ENCODE data around the gene NAGLU. TPM values are rescaled to one million over a fixed set of nuclear protein-coding genes. Genes with fewer than 3 reads are reported as not detected.

Gene NAGLU
- total and polyA plus RNA-seq, 10 of the 15 experiments (the other 5 are each of a cell fraction or from before 2014, with no cell fraction given) = 0.23 to 27.5 (median 8.9) TPM

- POLR2A ChIA-PET = interaction anchor here (0.7 to 1.6 kb wide), 3 partner anchors 59 to 298 kb away, joined by 4 to 5 read pairs (median 5); no protein-coding TSS in a partner anchor
- H3K4me2 ChIP-seq (ENCODE audit: control insufficient read depth, insufficient read depth) = no peak overlapping the region
- no TSS peak for BruUV-seq (replicated peaks)
- no peak for DNase-seq (ENCODE audit: low read depth, low spot score)
- CTCF ChIA-PET = interaction anchor here (0.6 to 10.4 kb wide), 11 partner anchors 12 to 169 kb away, joined by 3 to 120 read pairs (median 4); no protein-coding TSS in a partner anchor
- H2AFZ ChIP-seq (ENCODE audit: control insufficient read depth, low read depth, low read length) = no peak overlapping the region
- no peaks in the 10 kb centered on the region for H3K9me3 ChIP-seq (replicated peaks; ENCODE audit: control insufficient read depth, insufficient read depth, low read length)
- no peak for TF ChIP-seq REST (IDR thresholded peaks at IDR 0.05; ENCODE audit: low read depth, low read length)
- no peak for TF ChIP-seq TARDBP (IDR thresholded peaks at IDR 0.05; ENCODE audit: borderline replicate concordance)
- TF ChIP-seq CBX5 (IDR thresholded peaks at IDR 0.05; ENCODE audit: low read depth) = no peak
- TF ChIP-seq RAD21 (IDR thresholded peaks at IDR 0.05; ENCODE audit: insufficient read depth, low read depth, low read length) = no peak
- TF ChIP-seq USF1 (IDR thresholded peaks at IDR 0.05; ENCODE audit: borderline replicate concordance, extremely low read length, insufficient read depth, low read depth, low read length) = no peak
- no peak for TF ChIP-seq RELA (IDR thresholded peaks at IDR 0.05; ENCODE audit: borderline replicate concordance, partially characterized antibody)
- no peak for TF ChIP-seq KDM1A (IDR thresholded peaks at IDR 0.05; ENCODE audit: borderline replicate concordance)
- no peak for TF ChIP-seq RCOR1 (conservative IDR thresholded peaks at IDR 0.05; ENCODE audit: low read depth, low read length)
- no peak for TF ChIP-seq NKRF (conservative IDR thresholded peaks at IDR 0.05)
- H3K79me2 ChIP-seq (ENCODE audit: control insufficient read depth, insufficient read depth, low read length) = no peaks in the 10 kb centered on the region
- no peaks in the 10 kb centered on the region for H3K27me3 ChIP-seq (replicated peaks in 1 of 2; ENCODE audit: control insufficient read depth in 2 of 2, insufficient read depth in 2 of 2, low read length in 1 of 2)
- H3K4me3 ChIP-seq = no peak overlapping the region
- RAD21 ChIA-PET (ENCODE audit: unreplicated experiment) = interaction anchor here (0.9 to 1.5 kb wide), 4 partner anchors 39 to 108 kb away, joined by 3 to 11 read pairs (median 4); no protein-coding TSS in a partner anchor
- peaks cover 3 to 8% of the 10 kb centered on the region in 2 experiments; a peak in 3 of 4 replicates for H3K36me3 ChIP-seq (ENCODE audit: control insufficient read depth in 2 of 2, insufficient read depth in 2 of 2, low read length in 1 of 2)
- no peak overlapping the region for H3K27ac ChIP-seq (ENCODE audit: control insufficient read depth, insufficient read depth)
- WGBS (ENCODE audit: insufficient coverage, insufficient replicate concordance, low lambda C conversion rate, missing lambda C conversion rate) = 95% methylated on average over 8 of the region's 8 CpGs
- intact Hi-C loops (cut with micrococcal nuclease; ENCODE audit: unreplicated experiment) (loop anchor here (5.0 kb wide), 1 partner anchor 108 kb away; no protein-coding TSS in a partner anchor), in situ Hi-C loops (cut with MboI) (no loop called here)
- ATAC-seq = no peak
- H4K20me1 ChIP-seq (ENCODE audit: control insufficient read depth, insufficient read depth) = no peaks in the 10 kb centered on the region
- H3K9ac ChIP-seq (ENCODE audit: control insufficient read depth, insufficient read depth, low read length) = no peak overlapping the region
- no peak for FAIRE-seq
- peaks cover 9% of the 10 kb centered on the region for H3K4me1 ChIP-seq (ENCODE audit: control insufficient read depth, insufficient read depth, low read length)
- SMC1A ChIA-PET (ENCODE audit: uncharacterized antibody, unreplicated experiment) = interaction anchor here (0.6 to 2.7 kb wide), 7 partner anchors 27 to 191 kb away, joined by 3 to 16 read pairs (median 4); no protein-coding TSS in a partner anchor
Measured at GRCh38 chr17:42514867-42515266, 21.2 kb upstream of the NAGLU start.

Data from GM12878 (cell line).